Fibroblast of mammary gland (primary cell): ENCODE data around the gene ZBTB44.
"Not testable (repeated sequence)": the region's sequence is repeated elsewhere in the genome, so short reads cannot be mapped to it uniquely, and the experiment has no call there.

Experiments
- DNase-seq: peaks from one replicate; pipeline ENCODE4 v3.0.0-alpha.2; 2010; ENCODE audit warnings: low read depth
- H3K4me3 ChIP-seq: 2 replicates; pipeline ENCODE4 v1.5.1; 2011; ENCODE audit warnings: low read depth, mild to moderate bottlenecking, low read length, moderate library complexity; ENCODE audit not compliant: control insufficient read depth
- TF ChIP-seq, protein P1 (sequence below): conservative IDR thresholded peaks from 2 replicates; pipeline ENCODE4 v1.5.1; 2011; ENCODE audit warnings: low read depth, low read length, inconsistent platforms; ENCODE audit not compliant: control insufficient read depth, insufficient read depth

ZBTB44 gene

DNA sequence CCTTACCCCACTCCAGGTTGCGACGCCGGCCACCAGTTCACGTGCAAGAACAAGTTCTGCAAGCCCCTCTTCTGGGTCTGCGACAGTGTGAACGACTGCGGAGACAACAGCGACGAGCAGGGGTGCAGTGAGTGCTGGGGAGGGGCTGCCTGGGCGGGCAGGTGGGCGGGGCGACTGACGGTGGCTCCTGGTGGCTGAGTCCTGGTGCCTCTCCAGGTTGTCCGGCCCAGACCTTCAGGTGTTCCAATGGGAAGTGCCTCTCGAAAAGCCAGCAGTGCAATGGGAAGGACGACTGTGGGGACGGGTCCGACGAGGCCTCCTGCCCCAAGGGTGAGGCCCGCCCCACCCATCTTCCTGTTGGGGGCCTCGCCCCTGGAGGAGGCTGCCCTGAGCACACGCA lies 116.4 kb downstream of the ZBTB44 start:
- TF ChIP-seq, protein P1, sequence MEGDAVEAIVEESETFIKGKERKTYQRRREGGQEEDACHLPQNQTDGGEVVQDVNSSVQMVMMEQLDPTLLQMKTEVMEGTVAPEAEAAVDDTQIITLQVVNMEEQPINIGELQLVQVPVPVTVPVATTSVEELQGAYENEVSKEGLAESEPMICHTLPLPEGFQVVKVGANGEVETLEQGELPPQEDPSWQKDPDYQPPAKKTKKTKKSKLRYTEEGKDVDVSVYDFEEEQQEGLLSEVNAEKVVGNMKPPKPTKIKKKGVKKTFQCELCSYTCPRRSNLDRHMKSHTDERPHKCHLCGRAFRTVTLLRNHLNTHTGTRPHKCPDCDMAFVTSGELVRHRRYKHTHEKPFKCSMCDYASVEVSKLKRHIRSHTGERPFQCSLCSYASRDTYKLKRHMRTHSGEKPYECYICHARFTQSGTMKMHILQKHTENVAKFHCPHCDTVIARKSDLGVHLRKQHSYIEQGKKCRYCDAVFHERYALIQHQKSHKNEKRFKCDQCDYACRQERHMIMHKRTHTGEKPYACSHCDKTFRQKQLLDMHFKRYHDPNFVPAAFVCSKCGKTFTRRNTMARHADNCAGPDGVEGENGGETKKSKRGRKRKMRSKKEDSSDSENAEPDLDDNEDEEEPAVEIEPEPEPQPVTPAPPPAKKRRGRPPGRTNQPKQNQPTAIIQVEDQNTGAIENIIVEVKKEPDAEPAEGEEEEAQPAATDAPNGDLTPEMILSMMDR, result no peak
- no peak overlapping the region for H3K4me3 ChIP-seq
- DNase-seq, result no peak

DNA sequence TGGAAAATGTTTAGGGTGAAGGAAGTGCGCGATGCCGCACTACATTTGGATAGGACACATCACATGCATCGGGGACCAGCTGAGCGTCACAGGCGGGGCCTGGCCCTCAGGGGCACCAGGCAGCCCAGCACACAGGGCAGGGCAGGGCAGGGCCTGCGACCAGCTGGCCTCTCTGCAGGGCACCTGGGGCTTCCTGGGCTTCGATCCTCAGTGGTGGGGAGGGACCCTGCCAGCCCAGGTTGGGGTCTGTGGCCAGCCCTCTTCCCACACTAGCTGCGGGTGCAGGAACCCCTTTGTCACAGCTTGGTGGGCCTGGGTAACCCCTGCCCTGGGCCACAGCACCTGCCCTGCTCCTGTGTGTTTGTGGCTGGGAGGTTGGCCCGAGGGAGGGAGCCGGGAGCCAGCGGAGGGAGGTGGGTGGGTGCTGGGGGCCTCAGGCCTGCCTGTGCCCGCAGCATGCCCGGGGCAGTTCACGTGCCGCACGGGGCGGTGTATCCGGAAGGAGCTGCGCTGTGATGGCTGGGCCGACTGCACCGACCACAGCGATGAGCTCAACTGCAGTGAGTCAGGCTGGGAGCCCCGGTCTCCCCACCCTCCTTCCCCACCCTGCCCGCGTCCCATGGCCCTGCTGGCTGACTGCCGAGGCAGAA lies 117.2 kb downstream of the ZBTB44 start:
- no peak overlapping the region for H3K4me3 ChIP-seq
- DNase-seq, result peak; percentile 52
- TF ChIP-seq, protein P1, result no peak

DNA sequence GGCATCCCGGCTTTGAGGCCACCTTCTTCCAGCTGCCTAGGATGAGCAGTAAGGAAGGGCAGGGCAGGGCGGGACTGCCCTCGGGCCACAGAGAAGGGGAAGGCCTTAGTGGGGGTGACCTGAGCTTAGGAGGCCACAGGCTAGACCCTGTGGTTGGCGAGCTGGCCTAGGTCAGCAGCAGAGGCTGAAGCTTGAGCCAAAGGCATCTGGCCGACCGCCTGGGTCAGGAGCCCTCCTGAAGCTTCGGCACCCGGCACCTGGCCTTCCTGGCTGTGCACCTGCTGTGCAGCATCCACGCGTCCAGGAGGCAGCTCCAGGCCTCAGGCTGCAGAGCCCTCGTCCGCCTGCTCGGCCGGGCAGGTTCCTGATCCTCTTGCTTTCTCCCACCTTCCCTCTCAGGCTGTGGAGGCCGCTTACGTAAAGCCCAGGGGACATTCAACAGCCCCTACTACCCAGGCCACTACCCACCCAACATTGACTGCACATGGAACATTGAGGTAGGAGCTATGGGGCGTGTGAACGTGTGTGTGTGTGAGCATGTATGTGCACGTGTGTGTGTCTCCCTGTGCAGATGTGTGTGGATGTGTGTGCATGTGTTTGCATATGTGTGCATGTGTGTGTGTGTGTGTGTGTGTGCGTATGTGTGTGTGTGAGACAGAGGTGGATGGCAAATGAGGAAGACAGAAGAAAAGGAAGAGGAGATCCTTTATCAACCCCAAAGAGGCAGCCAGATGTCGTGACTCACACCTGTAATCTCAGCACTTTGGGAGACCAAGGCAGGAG lies 120.3 kb downstream of the ZBTB44 start:
- DNase-seq, result no peak
- TF ChIP-seq, protein P1, result no peak

DNA sequence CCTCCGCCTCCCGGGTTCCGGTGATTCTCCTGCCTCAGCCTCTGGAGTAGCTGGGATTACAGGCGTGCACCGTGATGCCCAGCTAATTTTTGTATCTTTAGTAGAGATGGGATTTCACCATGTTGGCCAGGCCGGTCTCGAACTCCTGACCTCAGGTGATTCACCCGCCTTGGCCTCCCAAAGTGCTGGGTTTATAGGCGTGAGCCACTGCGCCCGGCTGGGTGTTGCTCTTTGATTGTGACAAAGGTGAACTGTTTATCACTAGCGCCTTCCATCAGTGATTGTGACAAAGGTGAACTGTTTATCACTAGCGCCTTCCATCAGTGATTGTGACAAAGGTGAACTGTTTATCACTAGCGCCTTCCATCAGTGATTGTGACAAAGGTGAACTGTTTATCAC lies 121.2 kb downstream of the ZBTB44 start:
- not testable (repeated sequence) for H3K4me3 ChIP-seq, DNase-seq

More for the DNA sequence above, 120.3 kb downstream of the ZBTB44 start:
- H3K4me3 ChIP-seq, result no peak overlapping the region

DNA sequence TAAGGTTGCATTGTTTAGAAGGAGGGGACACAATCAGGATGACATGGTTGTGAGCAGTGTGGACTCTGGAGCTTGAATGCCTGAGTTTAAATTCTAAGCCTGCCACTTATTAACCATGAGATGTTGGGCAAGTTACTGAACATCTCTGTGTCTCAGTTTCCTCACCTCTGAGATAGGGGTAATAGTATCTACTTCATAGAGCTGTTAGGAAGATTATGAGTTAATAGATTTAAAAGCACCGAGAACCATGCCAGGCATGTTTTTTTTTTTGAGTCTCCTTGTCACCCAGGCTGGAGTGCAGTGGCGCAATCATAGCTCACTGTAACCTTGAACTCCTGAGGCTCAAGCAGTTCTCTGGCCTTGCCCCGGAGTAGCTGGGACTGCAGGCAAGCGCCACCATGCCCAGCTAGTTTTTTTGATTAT lies 121.9 kb downstream of the ZBTB44 start:
- no peak overlapping the region for H3K4me3 ChIP-seq
- DNase-seq, result no peak
- TF ChIP-seq, protein P1, result no peak

DNA sequence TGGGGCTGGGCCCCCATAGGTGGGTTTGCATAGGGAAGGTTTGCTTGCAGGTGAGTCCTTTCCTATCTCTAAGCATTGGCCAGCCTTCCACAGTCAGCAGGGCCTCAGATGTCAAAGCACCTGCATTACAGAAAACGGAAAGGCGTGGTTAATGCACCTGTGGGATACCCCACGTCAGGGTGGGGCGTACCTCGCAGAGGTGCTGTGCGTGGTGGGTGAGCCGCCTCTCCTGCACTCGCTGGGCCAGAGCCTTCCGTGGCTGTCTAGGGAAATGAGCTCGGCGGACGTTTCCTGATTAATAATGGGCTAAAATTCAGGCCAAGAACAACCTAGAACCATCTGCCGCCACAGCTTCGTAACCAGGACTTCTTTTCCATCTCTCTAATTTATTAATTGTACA lies 122.8 kb downstream of the ZBTB44 start:
- no peak overlapping the region for H3K4me3 ChIP-seq
- TF ChIP-seq, protein P1, result no peak
- DNase-seq, result no peak

DNA sequence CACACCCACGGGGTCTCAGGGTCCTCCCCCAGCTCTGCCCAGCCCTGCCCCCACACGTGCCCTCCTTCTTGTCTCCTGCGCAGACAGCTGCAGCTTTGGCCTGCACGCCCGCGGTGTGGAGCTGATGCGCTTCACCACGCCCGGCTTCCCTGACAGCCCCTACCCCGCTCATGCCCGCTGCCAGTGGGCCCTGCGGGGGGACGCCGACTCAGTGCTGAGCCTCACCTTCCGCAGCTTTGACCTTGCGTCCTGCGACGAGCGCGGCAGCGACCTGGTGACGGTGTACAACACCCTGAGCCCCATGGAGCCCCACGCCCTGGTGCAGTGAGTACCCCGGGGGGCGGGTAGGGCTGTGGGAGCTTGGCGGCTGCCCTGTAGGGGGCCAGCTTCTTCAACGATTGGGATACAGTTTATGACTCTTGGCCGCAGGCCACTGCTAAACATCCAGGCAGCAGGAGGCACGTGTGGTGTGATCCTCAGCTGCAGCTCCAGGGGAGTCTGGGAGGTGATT lies 124.3 kb downstream of the ZBTB44 start:
- DNase-seq, result no peak
- TF ChIP-seq, protein P1, result no peak
- no peak overlapping the region for H3K4me3 ChIP-seq
